ENCODE measurements around the gene SOX5.

- TF ChIP-seq CBX5 (IDR thresholded peaks at IDR 0.05; ENCODE audit: low read depth, low read length) (no peak), TEAD4 (IDR thresholded peaks at IDR 0.05; ENCODE audit: low read depth, low read length) (no peak), JUN (IDR thresholded peaks at IDR 0.05; ENCODE audit: low read depth, low read length) (no peak), CHD2 (IDR thresholded peaks at IDR 0.05; ENCODE audit: low read length) (no peak)
- TF ChIP-seq, protein P1, sequence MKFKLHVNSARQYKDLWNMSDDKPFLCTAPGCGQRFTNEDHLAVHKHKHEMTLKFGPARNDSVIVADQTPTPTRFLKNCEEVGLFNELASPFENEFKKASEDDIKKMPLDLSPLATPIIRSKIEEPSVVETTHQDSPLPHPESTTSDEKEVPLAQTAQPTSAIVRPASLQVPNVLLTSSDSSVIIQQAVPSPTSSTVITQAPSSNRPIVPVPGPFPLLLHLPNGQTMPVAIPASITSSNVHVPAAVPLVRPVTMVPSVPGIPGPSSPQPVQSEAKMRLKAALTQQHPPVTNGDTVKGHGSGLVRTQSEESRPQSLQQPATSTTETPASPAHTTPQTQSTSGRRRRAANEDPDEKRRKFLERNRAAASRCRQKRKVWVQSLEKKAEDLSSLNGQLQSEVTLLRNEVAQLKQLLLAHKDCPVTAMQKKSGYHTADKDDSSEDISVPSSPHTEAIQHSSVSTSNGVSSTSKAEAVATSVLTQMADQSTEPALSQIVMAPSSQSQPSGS (IDR thresholded peaks at IDR 0.05; ENCODE audit: low read length), result no peak
- TF ChIP-seq, protein P2, sequence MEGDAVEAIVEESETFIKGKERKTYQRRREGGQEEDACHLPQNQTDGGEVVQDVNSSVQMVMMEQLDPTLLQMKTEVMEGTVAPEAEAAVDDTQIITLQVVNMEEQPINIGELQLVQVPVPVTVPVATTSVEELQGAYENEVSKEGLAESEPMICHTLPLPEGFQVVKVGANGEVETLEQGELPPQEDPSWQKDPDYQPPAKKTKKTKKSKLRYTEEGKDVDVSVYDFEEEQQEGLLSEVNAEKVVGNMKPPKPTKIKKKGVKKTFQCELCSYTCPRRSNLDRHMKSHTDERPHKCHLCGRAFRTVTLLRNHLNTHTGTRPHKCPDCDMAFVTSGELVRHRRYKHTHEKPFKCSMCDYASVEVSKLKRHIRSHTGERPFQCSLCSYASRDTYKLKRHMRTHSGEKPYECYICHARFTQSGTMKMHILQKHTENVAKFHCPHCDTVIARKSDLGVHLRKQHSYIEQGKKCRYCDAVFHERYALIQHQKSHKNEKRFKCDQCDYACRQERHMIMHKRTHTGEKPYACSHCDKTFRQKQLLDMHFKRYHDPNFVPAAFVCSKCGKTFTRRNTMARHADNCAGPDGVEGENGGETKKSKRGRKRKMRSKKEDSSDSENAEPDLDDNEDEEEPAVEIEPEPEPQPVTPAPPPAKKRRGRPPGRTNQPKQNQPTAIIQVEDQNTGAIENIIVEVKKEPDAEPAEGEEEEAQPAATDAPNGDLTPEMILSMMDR (IDR thresholded peaks at IDR 0.05; ENCODE audit: control extremely low read depth in 1 of 3, insufficient read depth in 1 of 3, low read depth in 1 of 3, low read length in 3 of 3), result no peak
Observed at GRCh38 chr12:23666866-23667265, 282.6 kb downstream of the SOX5 start.
